ENCODE measurements around the gene GPM6B. TPM values are rescaled to one million over a fixed set of nuclear protein-coding genes. Genes with fewer than 3 reads are reported as not detected.
"Not testable (repeated sequence)": the region's sequence is repeated elsewhere in the genome, so short reads cannot be mapped to it uniquely, and the experiment has no call there.

GPM6B gene
- total RNA-seq, 1 donor from 2014 or later, result 3.6 TPM

- TF ChIP-seq, protein P1, sequence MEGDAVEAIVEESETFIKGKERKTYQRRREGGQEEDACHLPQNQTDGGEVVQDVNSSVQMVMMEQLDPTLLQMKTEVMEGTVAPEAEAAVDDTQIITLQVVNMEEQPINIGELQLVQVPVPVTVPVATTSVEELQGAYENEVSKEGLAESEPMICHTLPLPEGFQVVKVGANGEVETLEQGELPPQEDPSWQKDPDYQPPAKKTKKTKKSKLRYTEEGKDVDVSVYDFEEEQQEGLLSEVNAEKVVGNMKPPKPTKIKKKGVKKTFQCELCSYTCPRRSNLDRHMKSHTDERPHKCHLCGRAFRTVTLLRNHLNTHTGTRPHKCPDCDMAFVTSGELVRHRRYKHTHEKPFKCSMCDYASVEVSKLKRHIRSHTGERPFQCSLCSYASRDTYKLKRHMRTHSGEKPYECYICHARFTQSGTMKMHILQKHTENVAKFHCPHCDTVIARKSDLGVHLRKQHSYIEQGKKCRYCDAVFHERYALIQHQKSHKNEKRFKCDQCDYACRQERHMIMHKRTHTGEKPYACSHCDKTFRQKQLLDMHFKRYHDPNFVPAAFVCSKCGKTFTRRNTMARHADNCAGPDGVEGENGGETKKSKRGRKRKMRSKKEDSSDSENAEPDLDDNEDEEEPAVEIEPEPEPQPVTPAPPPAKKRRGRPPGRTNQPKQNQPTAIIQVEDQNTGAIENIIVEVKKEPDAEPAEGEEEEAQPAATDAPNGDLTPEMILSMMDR (conservative IDR thresholded peaks at IDR 0.05; ENCODE audit: low read depth, low read length), result no peak
- H3K4me3 ChIP-seq (ENCODE audit: low read depth, low read length), result peak within 1 kb of the TSS; percentile 76
- DNase-seq (ENCODE audit: low read depth), result peak; percentile 63
Observed at GRCh38 chrX:13734278-13735172, 82.4 kb downstream of the GPM6B start, which contains the start of the genes OFD1 and TRAPPC2. TSS of gene OFD1 (plus strand) at chrX:13734748. CDS start at chrX:13735072, 324 bp downstream. TSS of gene TRAPPC2 (minus strand) at chrX:13734620. CDS start at chrX:13719963, 14,657 bp downstream.

DNA sequence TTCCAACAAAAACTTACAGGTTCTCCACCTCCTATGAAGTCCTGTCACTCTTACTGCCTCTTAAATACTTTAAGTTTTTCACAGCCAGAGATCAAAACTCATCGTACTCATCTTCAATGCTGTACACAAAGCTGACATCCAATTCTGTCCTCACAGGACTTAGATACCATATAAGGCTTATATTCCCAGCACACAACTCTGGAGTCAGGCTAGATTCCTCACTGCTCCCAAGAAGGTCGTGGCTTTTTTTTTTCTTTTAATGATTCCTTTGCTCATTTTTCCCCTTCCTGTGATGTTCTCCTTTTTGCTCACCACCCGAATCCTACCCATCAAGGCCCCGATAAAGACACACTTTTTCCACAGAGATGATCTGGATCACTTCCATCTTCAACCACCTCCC, 83.4 kb downstream of the GPM6B start:
- H3K4me3 ChIP-seq (ENCODE audit: low read depth, low read length), result peak overlapping the region; percentile 76
- TF ChIP-seq, protein P1 (conservative IDR thresholded peaks at IDR 0.05; ENCODE audit: low read depth, low read length), result no peak
- no peak for DNase-seq (ENCODE audit: low read depth)

- no peak overlapping the region for H3K4me3 ChIP-seq (ENCODE audit: low read depth, low read length)
- no peak for DNase-seq (ENCODE audit: low read depth)
- TF ChIP-seq, protein P1 (conservative IDR thresholded peaks at IDR 0.05; ENCODE audit: low read depth, low read length), result no peak
Observed at GRCh38 chrX:13732246-13733067, 84.4 kb downstream of the GPM6B start.

GRCh38 chrX:13730523-13730922, 86.4 kb downstream of the GPM6B start:
- not testable (repeated sequence) for H3K4me3 ChIP-seq (ENCODE audit: low read depth, low read length); DNase-seq (ENCODE audit: low read depth)

- H3K4me3 ChIP-seq (ENCODE audit: low read depth, low read length); DNase-seq (ENCODE audit: low read depth): not testable (repeated sequence)
Observed at GRCh38 chrX:13726583-13726982, 90.3 kb downstream of the GPM6B start.

DNA sequence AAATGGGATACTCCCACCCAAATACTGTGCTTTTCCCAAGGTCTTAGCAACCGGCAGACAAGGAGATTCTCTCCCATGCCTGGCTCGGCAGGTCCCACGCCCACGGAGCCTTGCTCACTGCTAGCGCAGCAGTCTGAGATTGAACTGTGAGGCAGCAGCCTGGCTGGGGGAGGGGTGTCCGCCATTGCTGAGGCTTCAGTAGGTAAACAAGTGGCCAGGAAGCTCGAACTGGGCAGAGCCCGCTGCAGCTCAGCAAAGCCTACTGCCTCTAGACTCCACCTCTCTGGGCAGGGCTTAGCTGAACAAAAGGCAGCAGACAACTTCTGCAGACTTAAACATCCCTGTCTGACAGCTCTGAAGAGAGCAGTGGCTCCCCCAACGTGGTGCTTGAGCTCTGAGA, 92.0 kb downstream of the GPM6B start:
- H3K4me3 ChIP-seq (ENCODE audit: low read depth, low read length); DNase-seq (ENCODE audit: low read depth): not testable (repeated sequence)

- DNase-seq (ENCODE audit: low read depth), result no peak
- TF ChIP-seq, protein P1 (conservative IDR thresholded peaks at IDR 0.05; ENCODE audit: low read depth, low read length), result no peak
- H3K4me3 ChIP-seq (ENCODE audit: low read depth, low read length), result no peak overlapping the region
Observed at GRCh38 chrX:13721819-13722519, 94.9 kb downstream of the GPM6B start.

DNA sequence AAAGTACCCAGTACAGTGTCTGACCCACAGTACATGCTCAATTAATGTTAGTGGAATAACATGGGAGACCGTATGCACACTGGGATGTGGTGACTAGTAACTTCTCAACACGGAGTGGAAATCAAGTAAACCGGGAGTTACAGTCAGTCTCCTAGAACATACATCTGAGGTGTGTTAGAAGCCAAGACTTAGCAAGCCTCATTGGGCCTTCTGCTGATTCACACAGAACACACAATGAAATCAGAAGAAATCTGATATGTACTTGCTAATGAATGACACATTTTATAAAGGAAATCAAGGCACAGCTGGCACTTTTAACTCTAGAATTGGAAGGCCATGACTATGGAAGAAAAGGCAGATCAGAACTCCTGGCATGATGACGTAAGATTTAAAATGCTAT, 95.5 kb downstream of the GPM6B start:
- TF ChIP-seq, protein P1 (conservative IDR thresholded peaks at IDR 0.05; ENCODE audit: low read depth, low read length), result no peak
- H3K4me3 ChIP-seq (ENCODE audit: low read depth, low read length), result no peak overlapping the region
- DNase-seq (ENCODE audit: low read depth), result no peak
